Gastroesophageal sphincter (tissue), 4 donors: ENCODE data around the gene MACROH2A1. TPM values are rescaled to one million over a fixed set of nuclear protein-coding genes. Genes with fewer than 3 reads are reported as not detected.

Source experiments
- ATAC-seq: fragments of 150-250 bp; one replicate; pipeline ENCODE4 v1.9.1; 2016; ENCODE audit warnings: mild to moderate bottlenecking, moderate library complexity
- H3K27ac ChIP-seq, 4 donors: fragments of 200-600 bp; sonication (generic) in 3 of 4; 1 replicate in 3 of 4; 2 replicates in 1 of 4; pipeline ENCODE4 v1.5.1; 2016 to 2019
- H3K27me3 ChIP-seq: fragments of 200-600 bp; sonication (generic); one replicate; pipeline ENCODE4 v1.5.1; 2019
- H3K36me3 ChIP-seq, 2 donors: fragments of 200-600 bp; sonication (generic); one replicate each; pipeline ENCODE4 v1.5.1; 2019; ENCODE audit warnings: control low read depth in 1 of 2
- H3K4me1 ChIP-seq, 3 donors: fragments of 200-600 bp; sonication (generic); 1 replicate in 2 of 3; 2 replicates in 1 of 3; pipeline ENCODE4 v1.5.1; 2016 to 2019; ENCODE audit warnings: control low read depth in 2 of 3
- H3K4me3 ChIP-seq, 2 donors: fragments of 200-600 bp; sonication (generic); one replicate each; pipeline ENCODE4 v1.5.1; 2019; ENCODE audit warnings: mild to moderate bottlenecking in 1 of 2, moderate library complexity in 1 of 2
- H3K9me3 ChIP-seq, 3 donors: fragments of 200-600 bp; sonication (generic); one replicate each; pipeline ENCODE4 v1.5.1; 2017 to 2019; ENCODE audit warnings: control low read depth in 2 of 3
- CTCF ChIP-seq, 4 experiments: fragments of 200-600 bp in 2 of 4; fragments of 450-650 bp in 2 of 4; sonication (generic) in 1 of 4; IDR thresholded peaks; one replicate each; pipeline ENCODE4 v1.5.1; 2017 to 2019; ENCODE audit warnings: antibody characterized with exemption in 4 of 4, mild to moderate bottlenecking in 2 of 4, moderate library complexity in 2 of 4
- EP300 ChIP-seq: sonication (generic); formaldehyde crosslinking; IDR thresholded peaks from one replicate; pipeline ENCODE4 v1.6.1; 2017; ENCODE audit warnings: antibody characterized with exemption, mild to moderate bottlenecking
- POLR2A ChIP-seq, 2 donors: fragments of 450-650 bp; IDR thresholded peaks; one replicate each; pipeline ENCODE4 v1.6.1; 2017; ENCODE audit warnings: antibody characterized with exemption in 2 of 2, mild to moderate bottlenecking in 2 of 2, moderate library complexity in 1 of 2
- POLR2AphosphoS5 ChIP-seq: sonication (generic); formaldehyde crosslinking; IDR thresholded peaks from one replicate; pipeline ENCODE4 v1.6.1; 2017; ENCODE audit warnings: antibody characterized with exemption
- WGBS, 2 donors: methylation state at CpG; one replicate each; pipeline ENCODE4 v1.1.5; 2018; ENCODE audit warnings: low coverage in 1 of 2; 5-methylcytosine and 5-hydroxymethylcytosine counted together
- total RNA-seq, 4 donors: library from RNA; depleted of rRNA; stranded (reverse); fragments of >200 nt; gene quantifications; one replicate each; pipeline ENCODE4 v1.1.0, GENCODE V29; 2016

The MACROH2A1 gene
- total RNA-seq, 4 donors from 2014 or later = 163 to 180 (median 177) TPM

GRCh38 chr5:135437422-135437795 lies 38.4 kb upstream of the MACROH2A1 start:
- Histone ChIP-seq H3K36me3 (no peaks in the 10 kb centered on the region), H3K9me3 (no peaks in the 10 kb centered on the region), H3K27ac (peak overlapping the region in 1 of 4 donors; percentile 11), H3K27me3 (peaks cover 12% of the 10 kb centered on the region), H3K4me1 (peaks cover 0 to 14% (median 3%) of the 10 kb centered on the region in 3 donors), H3K4me3 (no peak overlapping the region)
- no peak for TF ChIP-seq POLR2AphosphoS5
- no peak for TF ChIP-seq POLR2A (IDR thresholded peaks at IDR 0.05)
- TF ChIP-seq EP300 = no peak
- no peak for TF ChIP-seq CTCF (IDR thresholded peaks at IDR 0.05)
- 84 to 100% methylated on average over 1 to 7 of the region's 7 CpGs for WGBS, 2 donors
- no peak for ATAC-seq

GRCh38 chr5:135436951-135437418 lies 38.0 kb upstream of the MACROH2A1 start:
- ATAC-seq = no peak

GRCh38 chr5:135435467-135436330 lies 36.7 kb upstream of the MACROH2A1 start:
- Histone ChIP-seq H3K27ac (no peak overlapping the region), H3K9me3 (no peaks in the 10 kb centered on the region), H3K36me3 (no peaks in the 10 kb centered on the region), H3K27me3 (peaks cover 12% of the 10 kb centered on the region), H3K4me3 (no peak overlapping the region), H3K4me1 (peaks cover 0 to 14% (median 3%) of the 10 kb centered on the region in 3 donors)
- no peak for TF ChIP-seq POLR2AphosphoS5
- no peak for TF ChIP-seq EP300
- no peak for TF ChIP-seq POLR2A (IDR thresholded peaks at IDR 0.05)
- TF ChIP-seq CTCF (IDR thresholded peaks at IDR 0.05) = no peak
- no peak for ATAC-seq
- WGBS, 2 donors = 80 to 96% methylated on average over 1 to 4 of the region's 9 CpGs

More at GRCh38 chr5:135436951-135437418, 38.0 kb upstream of the MACROH2A1 start:
- H3K4me1 ChIP-seq = peaks cover 0 to 14% (median 3%) of the 10 kb centered on the region in 3 donors
- TF ChIP-seq POLR2AphosphoS5 (no peak), EP300 (no peak), POLR2A (IDR thresholded peaks at IDR 0.05) (no peak), CTCF (IDR thresholded peaks at IDR 0.05) (no peak)
- no peak overlapping the region for H3K4me3 ChIP-seq
- peaks cover 12% of the 10 kb centered on the region for H3K27me3 ChIP-seq
- no peaks in the 10 kb centered on the region for H3K9me3 ChIP-seq
- H3K27ac ChIP-seq = no peak overlapping the region
- 42 to 50% methylated on average over 2 of the region's 7 CpGs for WGBS, 2 donors
- no peaks in the 10 kb centered on the region for H3K36me3 ChIP-seq

GRCh38 chr5:135434591-135435466 lies 35.8 kb upstream of the MACROH2A1 start:
- no peak for ATAC-seq
- WGBS, 2 donors = 30 to 71% methylated on average over 2 to 16 of the region's 24 CpGs
- Histone ChIP-seq H3K4me3 (no peak overlapping the region), H3K4me1 (peaks cover 0 to 14% (median 3%) of the 10 kb centered on the region in 3 donors), H3K9me3 (no peaks in the 10 kb centered on the region), H3K27me3 (peaks cover 12% of the 10 kb centered on the region), H3K27ac (no peak overlapping the region), H3K36me3 (no peaks in the 10 kb centered on the region)
- TF ChIP-seq POLR2A (IDR thresholded peaks at IDR 0.05) = no peak
- no peak for TF ChIP-seq POLR2AphosphoS5
- TF ChIP-seq CTCF (IDR thresholded peaks at IDR 0.05) = no peak
- TF ChIP-seq EP300 = no peak
